ENCODE results near the gene TRAF3.

The TRAF3 gene

DNA sequence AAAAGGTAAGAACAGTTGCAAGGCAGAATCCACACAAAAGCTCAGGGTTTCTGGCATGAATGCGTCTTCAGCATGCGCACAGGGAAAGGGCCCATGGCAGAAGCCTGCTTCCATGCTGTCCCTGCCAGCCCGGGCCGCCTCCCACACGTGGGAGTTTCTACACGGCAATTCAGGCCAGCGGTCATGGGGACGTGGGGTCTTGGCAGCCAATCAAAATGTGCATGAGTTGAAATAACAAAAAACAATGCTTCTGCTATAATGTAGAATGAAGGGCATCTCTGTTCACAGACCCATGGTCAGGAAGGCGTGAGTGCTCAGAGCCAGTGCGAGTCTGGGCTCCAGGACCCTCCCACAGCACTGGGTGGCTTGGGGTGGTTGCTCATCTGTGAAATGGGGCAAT is 173.8 kb downstream of the TRAF3 start:
- Histone ChIP-seq H3K9me3 (ENCODE audit: control insufficient read depth in 5 of 5, low read length in 5 of 5) (no peaks in the 10 kb centered on the region), H3K9ac (ENCODE audit: low read length in 5 of 5) (no peak overlapping the region), H3K4me1 (ENCODE audit: control insufficient read depth in 5 of 5, insufficient read depth in 5 of 5, low read length in 5 of 5) (peaks cover 0 to 28% (median 17%) of the 10 kb centered on the region in 5 donors), H3K27me3 (ENCODE audit: control insufficient read depth in 5 of 5, insufficient read depth in 4 of 5, low read length in 5 of 5) (no peaks in the 10 kb centered on the region), H3K27ac (ENCODE audit: low read depth, low read length) (no peak overlapping the region), H3K36me3 (ENCODE audit: control insufficient read depth in 5 of 5, insufficient read depth in 5 of 5, low read length in 5 of 5) (peaks cover 0 to 94% (median 86%) of the 10 kb centered on the region in 5 donors), H3K4me3 (ENCODE audit: low read depth in 1 of 5, low read length in 5 of 5) (no peak overlapping the region)

DNA sequence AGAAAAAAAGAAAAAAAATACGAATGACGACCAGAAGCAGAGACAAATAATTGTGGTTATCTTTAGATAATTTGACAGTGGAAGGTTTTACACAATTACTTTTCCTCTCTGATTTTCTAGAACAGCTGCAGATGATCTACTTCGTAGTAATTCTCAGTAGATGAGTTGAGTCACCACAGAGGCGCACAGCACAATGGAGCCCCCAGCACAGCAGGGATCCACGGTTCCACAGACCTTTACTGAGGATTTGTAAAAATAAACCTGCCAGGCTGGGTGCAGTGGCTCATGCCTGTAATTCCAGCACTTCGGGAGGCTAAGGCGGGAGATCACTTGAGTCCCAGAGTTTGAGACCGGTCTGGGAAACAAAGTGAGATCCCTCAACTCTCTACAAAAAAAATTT is 174.6 kb downstream of the TRAF3 start:
- Histone ChIP-seq H3K9me3 (ENCODE audit: control insufficient read depth in 5 of 5, low read length in 5 of 5) (no peaks in the 10 kb centered on the region), H3K4me1 (ENCODE audit: control insufficient read depth in 5 of 5, insufficient read depth in 5 of 5, low read length in 5 of 5) (peaks cover 0 to 28% (median 17%) of the 10 kb centered on the region in 5 donors), H3K36me3 (ENCODE audit: control insufficient read depth in 5 of 5, insufficient read depth in 5 of 5, low read length in 5 of 5) (peaks cover 0 to 93% (median 82%) of the 10 kb centered on the region in 5 donors), H3K4me3 (ENCODE audit: low read depth in 1 of 5, low read length in 5 of 5) (no peak overlapping the region), H3K9ac (ENCODE audit: low read length in 5 of 5) (no peak overlapping the region), H3K27me3 (ENCODE audit: control insufficient read depth in 5 of 5, insufficient read depth in 4 of 5, low read length in 5 of 5) (no peaks in the 10 kb centered on the region), H3K27ac (ENCODE audit: low read depth, low read length) (no peak overlapping the region)

- Histone ChIP-seq H3K27me3 (ENCODE audit: control insufficient read depth in 5 of 5, insufficient read depth in 4 of 5, low read length in 5 of 5) (no peaks in the 10 kb centered on the region), H3K4me1 (ENCODE audit: control insufficient read depth in 5 of 5, insufficient read depth in 5 of 5, low read length in 5 of 5) (peaks cover 0 to 28% (median 17%) of the 10 kb centered on the region in 5 donors), H3K36me3 (ENCODE audit: control insufficient read depth in 5 of 5, insufficient read depth in 5 of 5, low read length in 5 of 5) (peaks cover 0 to 92% (median 81%) of the 10 kb centered on the region in 5 donors), H3K27ac (ENCODE audit: low read depth, low read length) (no peak overlapping the region), H3K9me3 (ENCODE audit: control insufficient read depth in 5 of 5, low read length in 5 of 5) (no peaks in the 10 kb centered on the region), H3K9ac (ENCODE audit: low read length in 5 of 5) (no peak overlapping the region), H3K4me3 (ENCODE audit: low read depth in 1 of 5, low read length in 5 of 5) (no peak overlapping the region)
These were observed 175.0 kb downstream of the TRAF3 start for GRCh38 chr14:102952276-102952675.

- Histone ChIP-seq H3K27me3 (ENCODE audit: control insufficient read depth in 5 of 5, insufficient read depth in 4 of 5, low read length in 5 of 5) (no peaks in the 10 kb centered on the region), H3K4me3 (ENCODE audit: low read depth in 1 of 5, low read length in 5 of 5) (no peak overlapping the region), H3K36me3 (ENCODE audit: control insufficient read depth in 5 of 5, insufficient read depth in 5 of 5, low read length in 5 of 5) (peaks cover 0 to 93% (median 83%) of the 10 kb centered on the region in 5 donors), H3K9me3 (ENCODE audit: control insufficient read depth in 5 of 5, low read length in 5 of 5) (no peaks in the 10 kb centered on the region), H3K4me1 (ENCODE audit: control insufficient read depth in 5 of 5, insufficient read depth in 5 of 5, low read length in 5 of 5) (peaks cover 0 to 28% (median 17%) of the 10 kb centered on the region in 5 donors), H3K27ac (ENCODE audit: low read depth, low read length) (no peak overlapping the region), H3K9ac (ENCODE audit: low read length in 5 of 5) (no peak overlapping the region)
These were observed 175.9 kb downstream of the TRAF3 start for GRCh38 chr14:102953100-102953499.

GRCh38 chr14:102954081-102954789 is 177.0 kb downstream of the TRAF3 start:
- no peak overlapping the region for H3K4me3 ChIP-seq (ENCODE audit: low read depth in 1 of 5, low read length in 5 of 5)
- H3K9me3 ChIP-seq (ENCODE audit: control insufficient read depth in 5 of 5, low read length in 5 of 5) = no peaks in the 10 kb centered on the region
- H3K27ac ChIP-seq (ENCODE audit: low read depth, low read length) = no peak overlapping the region
- peaks cover 0 to 22% (median 17%) of the 10 kb centered on the region in 5 donors for H3K4me1 ChIP-seq (ENCODE audit: control insufficient read depth in 5 of 5, insufficient read depth in 5 of 5, low read length in 5 of 5)
- no peaks in the 10 kb centered on the region for H3K27me3 ChIP-seq (ENCODE audit: control insufficient read depth in 5 of 5, insufficient read depth in 4 of 5, low read length in 5 of 5)
- H3K36me3 ChIP-seq (ENCODE audit: control insufficient read depth in 5 of 5, insufficient read depth in 5 of 5, low read length in 5 of 5) = peaks cover 1 to 97% (median 86%) of the 10 kb centered on the region in 5 donors
- H3K9ac ChIP-seq (ENCODE audit: low read length in 5 of 5) = no peak overlapping the region

- H3K9ac ChIP-seq (ENCODE audit: low read length in 5 of 5) = no peak overlapping the region
- no peaks in the 10 kb centered on the region for H3K9me3 ChIP-seq (ENCODE audit: control insufficient read depth in 5 of 5, low read length in 5 of 5)
- H3K4me3 ChIP-seq (ENCODE audit: low read depth in 1 of 5, low read length in 5 of 5) = no peak overlapping the region
- no peaks in the 10 kb centered on the region for H3K27me3 ChIP-seq (ENCODE audit: control insufficient read depth in 5 of 5, insufficient read depth in 4 of 5, low read length in 5 of 5)
- peaks cover 0 to 6% (median 5%) of the 10 kb centered on the region in 5 donors for H3K4me1 ChIP-seq (ENCODE audit: control insufficient read depth in 5 of 5, insufficient read depth in 5 of 5, low read length in 5 of 5)
- H3K36me3 ChIP-seq (ENCODE audit: control insufficient read depth in 5 of 5, insufficient read depth in 5 of 5, low read length in 5 of 5) = peaks cover 4 to 96% (median 84%) of the 10 kb centered on the region in 5 donors
- no peak overlapping the region for H3K27ac ChIP-seq (ENCODE audit: low read depth, low read length)
These were observed 178.6 kb downstream of the TRAF3 start for GRCh38 chr14:102955636-102956408.

GRCh38 chr14:102957222-102957621 is 180.0 kb downstream of the TRAF3 start:
- H3K27ac ChIP-seq (ENCODE audit: low read depth, low read length) = no peak overlapping the region
- no peak overlapping the region for H3K4me3 ChIP-seq (ENCODE audit: low read depth in 1 of 5, low read length in 5 of 5)
- no peaks in the 10 kb centered on the region for H3K9me3 ChIP-seq (ENCODE audit: control insufficient read depth in 5 of 5, low read length in 5 of 5)
- H3K4me1 ChIP-seq (ENCODE audit: control insufficient read depth in 5 of 5, insufficient read depth in 5 of 5, low read length in 5 of 5) = peaks cover 0 to 6% (median 2%) of the 10 kb centered on the region in 5 donors
- H3K36me3 ChIP-seq (ENCODE audit: control insufficient read depth in 5 of 5, insufficient read depth in 5 of 5, low read length in 5 of 5) = peaks cover 4 to 90% (median 75%) of the 10 kb centered on the region in 5 donors
- no peak overlapping the region for H3K9ac ChIP-seq (ENCODE audit: low read length in 5 of 5)
- no peaks in the 10 kb centered on the region for H3K27me3 ChIP-seq (ENCODE audit: control insufficient read depth in 5 of 5, insufficient read depth in 4 of 5, low read length in 5 of 5)

GRCh38 chr14:102958461-102958860 is 181.2 kb downstream of the TRAF3 start:
- no peaks in the 10 kb centered on the region for H3K27me3 ChIP-seq (ENCODE audit: control insufficient read depth in 5 of 5, insufficient read depth in 4 of 5, low read length in 5 of 5)
- no peak overlapping the region for H3K9ac ChIP-seq (ENCODE audit: low read length in 5 of 5)
- no peaks in the 10 kb centered on the region for H3K9me3 ChIP-seq (ENCODE audit: control insufficient read depth in 5 of 5, low read length in 5 of 5)
- no peak overlapping the region for H3K27ac ChIP-seq (ENCODE audit: low read depth, low read length)
- peaks cover 4 to 89% (median 74%) of the 10 kb centered on the region in 5 donors for H3K36me3 ChIP-seq (ENCODE audit: control insufficient read depth in 5 of 5, insufficient read depth in 5 of 5, low read length in 5 of 5)
- H3K4me1 ChIP-seq (ENCODE audit: control insufficient read depth in 5 of 5, insufficient read depth in 5 of 5, low read length in 5 of 5) = peaks cover 0 to 12% (median 6%) of the 10 kb centered on the region in 5 donors
- H3K4me3 ChIP-seq (ENCODE audit: low read depth in 1 of 5, low read length in 5 of 5) = no peak overlapping the region

All from subcutaneous abdominal adipose tissue (tissue), 5 donors.